ENCODE measurements around the gene VENTX. TPM values are rescaled to one million over a fixed set of nuclear protein-coding genes. Genes with fewer than 3 reads are reported as not detected.

Gene VENTX
- total RNA-seq, 1 experiment from 2014 or later, result not detected

DNA sequence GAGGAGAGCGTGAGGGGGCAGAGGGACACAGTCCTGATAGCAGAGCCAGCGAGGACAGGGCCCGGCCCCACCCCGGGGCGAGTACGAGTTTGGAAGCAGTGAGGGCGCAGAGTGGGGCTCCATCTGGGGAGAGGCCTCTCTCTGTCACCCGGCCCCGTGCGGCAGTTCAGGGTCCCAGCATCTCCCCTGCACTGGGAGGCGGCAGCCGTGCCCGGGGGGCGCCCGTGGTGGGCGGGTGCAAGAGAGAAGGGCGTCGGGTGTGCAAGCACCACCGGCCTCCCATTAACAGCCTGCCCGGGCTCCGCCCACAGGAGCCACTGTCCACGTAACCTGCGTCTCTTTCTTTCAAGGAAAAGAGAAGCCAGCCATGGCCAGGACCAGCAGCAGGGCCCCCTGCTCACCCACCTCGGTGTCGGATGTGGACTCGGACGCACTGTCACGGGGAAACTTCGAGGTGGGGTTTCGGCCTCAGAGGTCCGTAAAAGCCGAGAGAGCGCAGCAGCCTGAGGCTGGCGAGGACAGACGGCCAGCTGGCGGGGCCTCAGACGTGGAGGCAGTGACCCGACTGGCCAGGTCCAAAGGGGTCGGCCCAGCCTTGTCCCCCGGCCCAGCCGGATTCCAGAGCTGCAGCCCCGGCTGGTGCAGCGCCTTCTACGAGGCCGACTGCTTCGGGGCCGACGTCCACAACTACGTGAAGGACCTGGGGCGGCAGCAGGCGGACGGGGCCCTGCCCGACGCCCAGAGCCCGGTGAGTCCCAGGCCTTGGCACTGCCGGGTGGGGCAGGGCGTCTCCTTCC lies 36.3 kb upstream of the VENTX start:
- no peak overlapping the region for H3K4me3 ChIP-seq (ENCODE audit: low read depth in 2 of 2, low read length in 2 of 2)
- intact Hi-C loops (cut with micrococcal nuclease; ENCODE audit: unreplicated experiment), result no loop called here
- TF ChIP-seq TCF7L2 (IDR thresholded peaks at IDR 0.05; ENCODE audit: low read depth, low read length) (no peak), SIN3A (IDR thresholded peaks at IDR 0.05; ENCODE audit: borderline replicate concordance, insufficient read depth, low read depth, low read length) (no peak)
- TF ChIP-seq, protein P1, sequence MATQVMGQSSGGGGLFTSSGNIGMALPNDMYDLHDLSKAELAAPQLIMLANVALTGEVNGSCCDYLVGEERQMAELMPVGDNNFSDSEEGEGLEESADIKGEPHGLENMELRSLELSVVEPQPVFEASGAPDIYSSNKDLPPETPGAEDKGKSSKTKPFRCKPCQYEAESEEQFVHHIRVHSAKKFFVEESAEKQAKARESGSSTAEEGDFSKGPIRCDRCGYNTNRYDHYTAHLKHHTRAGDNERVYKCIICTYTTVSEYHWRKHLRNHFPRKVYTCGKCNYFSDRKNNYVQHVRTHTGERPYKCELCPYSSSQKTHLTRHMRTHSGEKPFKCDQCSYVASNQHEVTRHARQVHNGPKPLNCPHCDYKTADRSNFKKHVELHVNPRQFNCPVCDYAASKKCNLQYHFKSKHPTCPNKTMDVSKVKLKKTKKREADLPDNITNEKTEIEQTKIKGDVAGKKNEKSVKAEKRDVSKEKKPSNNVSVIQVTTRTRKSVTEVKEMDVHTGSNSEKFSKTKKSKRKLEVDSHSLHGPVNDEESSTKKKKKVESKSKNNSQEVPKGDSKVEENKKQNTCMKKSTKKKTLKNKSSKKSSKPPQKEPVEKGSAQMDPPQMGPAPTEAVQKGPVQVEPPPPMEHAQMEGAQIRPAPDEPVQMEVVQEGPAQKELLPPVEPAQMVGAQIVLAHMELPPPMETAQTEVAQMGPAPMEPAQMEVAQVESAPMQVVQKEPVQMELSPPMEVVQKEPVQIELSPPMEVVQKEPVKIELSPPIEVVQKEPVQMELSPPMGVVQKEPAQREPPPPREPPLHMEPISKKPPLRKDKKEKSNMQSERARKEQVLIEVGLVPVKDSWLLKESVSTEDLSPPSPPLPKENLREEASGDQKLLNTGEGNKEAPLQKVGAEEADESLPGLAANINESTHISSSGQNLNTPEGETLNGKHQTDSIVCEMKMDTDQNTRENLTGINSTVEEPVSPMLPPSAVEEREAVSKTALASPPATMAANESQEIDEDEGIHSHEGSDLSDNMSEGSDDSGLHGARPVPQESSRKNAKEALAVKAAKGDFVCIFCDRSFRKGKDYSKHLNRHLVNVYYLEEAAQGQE (IDR thresholded peaks at IDR 0.05; ENCODE audit: insufficient read depth in 1 of 2, low read depth in 2 of 2, low read length in 1 of 2), result no peak
- in situ Hi-C loops (cut with HindIII; ENCODE audit: low pct_unique_long_range_greater_than_20kb, low sequenced_read_pairs), result no loop called here
- ChIA-PET CTCF (no interaction called here), POLR2A (no interaction called here)
- no peak for DNase-seq (ENCODE audit: low read depth, low spot score)
- no TSS peak for BruUV-seq (replicated peaks)
- no peaks in the 10 kb centered on the region for H3K9me3 ChIP-seq (ENCODE audit: control insufficient read depth, insufficient read depth, low read depth, low read length)
- no peaks in the 10 kb centered on the region for H3K27me3 ChIP-seq (ENCODE audit: control insufficient read depth, insufficient read depth, low read length)
- H3K27ac ChIP-seq (ENCODE audit: low read length), result no peak overlapping the region
- H3K4me1 ChIP-seq (ENCODE audit: control insufficient read depth, insufficient read depth, low read length), result no peaks in the 10 kb centered on the region
- ATAC-seq, result no peak
- H3K36me3 ChIP-seq (ENCODE audit: control insufficient read depth, insufficient read depth, low read length), result no peaks in the 10 kb centered on the region

DNA sequence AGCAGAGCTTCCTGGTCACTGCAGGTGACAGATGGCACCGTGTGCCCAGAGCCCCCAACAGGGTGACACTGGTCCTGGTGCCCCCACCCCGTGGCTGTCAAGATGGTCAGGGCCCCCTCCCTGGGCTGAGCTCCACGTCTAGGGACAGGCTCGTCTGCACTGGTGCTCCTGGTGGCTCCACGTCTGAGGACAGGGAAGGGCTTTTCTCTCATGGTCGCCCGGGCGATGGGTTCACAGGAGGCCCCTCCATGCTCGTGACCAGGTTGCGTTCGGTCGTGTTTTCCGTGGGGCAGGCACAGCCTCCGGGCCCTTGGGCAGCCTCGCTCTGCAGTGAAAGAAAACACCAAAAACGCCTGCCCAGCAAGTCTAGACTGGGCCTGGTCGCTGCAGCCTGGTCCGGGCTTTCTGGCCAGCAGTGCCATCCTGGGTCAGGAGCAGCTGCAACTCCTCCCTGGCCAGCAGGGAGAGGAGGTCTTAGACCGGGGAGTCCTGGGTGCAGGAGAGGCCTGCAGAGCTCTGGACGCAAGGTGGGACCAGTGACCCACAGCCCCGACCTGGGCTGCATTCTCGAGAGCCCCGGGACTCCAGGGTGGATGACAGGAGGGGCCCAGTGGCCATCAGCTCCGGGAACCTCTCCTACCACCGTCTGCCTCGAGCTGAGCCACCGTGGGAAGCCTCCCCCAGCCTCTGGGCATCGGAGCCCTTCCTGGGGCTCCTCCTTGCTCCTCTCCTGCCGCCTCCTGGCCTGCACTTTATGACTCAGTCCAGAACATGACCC lies 35.5 kb upstream of the VENTX start:
- POLR2A ChIA-PET, result no interaction called here

More for the DNA sequence above, 35.5 kb upstream of the VENTX start:
- H3K9me3 ChIP-seq (ENCODE audit: control insufficient read depth, insufficient read depth, low read depth, low read length), result no peaks in the 10 kb centered on the region
- no peaks in the 10 kb centered on the region for H3K36me3 ChIP-seq (ENCODE audit: control insufficient read depth, insufficient read depth, low read length)
- CTCF ChIA-PET, result no interaction called here
- TF ChIP-seq POLR2AphosphoS5 (IDR thresholded peaks at IDR 0.05; ENCODE audit: low read depth, low read length) (no peak), SIN3A (IDR thresholded peaks at IDR 0.05; ENCODE audit: borderline replicate concordance, insufficient read depth, low read depth, low read length) (no peak), TCF7L2 (IDR thresholded peaks at IDR 0.05; ENCODE audit: low read depth, low read length) (no peak)
- TF ChIP-seq, protein P1 (IDR thresholded peaks at IDR 0.05; ENCODE audit: insufficient read depth in 1 of 2, low read depth in 2 of 2, low read length in 1 of 2), result no peak
- TF ChIP-seq, protein P2, sequence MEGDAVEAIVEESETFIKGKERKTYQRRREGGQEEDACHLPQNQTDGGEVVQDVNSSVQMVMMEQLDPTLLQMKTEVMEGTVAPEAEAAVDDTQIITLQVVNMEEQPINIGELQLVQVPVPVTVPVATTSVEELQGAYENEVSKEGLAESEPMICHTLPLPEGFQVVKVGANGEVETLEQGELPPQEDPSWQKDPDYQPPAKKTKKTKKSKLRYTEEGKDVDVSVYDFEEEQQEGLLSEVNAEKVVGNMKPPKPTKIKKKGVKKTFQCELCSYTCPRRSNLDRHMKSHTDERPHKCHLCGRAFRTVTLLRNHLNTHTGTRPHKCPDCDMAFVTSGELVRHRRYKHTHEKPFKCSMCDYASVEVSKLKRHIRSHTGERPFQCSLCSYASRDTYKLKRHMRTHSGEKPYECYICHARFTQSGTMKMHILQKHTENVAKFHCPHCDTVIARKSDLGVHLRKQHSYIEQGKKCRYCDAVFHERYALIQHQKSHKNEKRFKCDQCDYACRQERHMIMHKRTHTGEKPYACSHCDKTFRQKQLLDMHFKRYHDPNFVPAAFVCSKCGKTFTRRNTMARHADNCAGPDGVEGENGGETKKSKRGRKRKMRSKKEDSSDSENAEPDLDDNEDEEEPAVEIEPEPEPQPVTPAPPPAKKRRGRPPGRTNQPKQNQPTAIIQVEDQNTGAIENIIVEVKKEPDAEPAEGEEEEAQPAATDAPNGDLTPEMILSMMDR (IDR thresholded peaks at IDR 0.05), result no peak
- in situ Hi-C loops (cut with HindIII; ENCODE audit: low pct_unique_long_range_greater_than_20kb, low sequenced_read_pairs) (no loop called here), intact Hi-C loops (cut with micrococcal nuclease; ENCODE audit: unreplicated experiment) (no loop called here)
- no peak overlapping the region for H3K27ac ChIP-seq (ENCODE audit: low read length)
- no peaks in the 10 kb centered on the region for H3K27me3 ChIP-seq (ENCODE audit: control insufficient read depth, insufficient read depth, low read length)
- DNase-seq (ENCODE audit: low read depth, low spot score) (no peak), ATAC-seq (no peak)
- no peak overlapping the region for H3K4me3 ChIP-seq (ENCODE audit: low read depth in 2 of 2, low read length in 2 of 2)
- H3K4me1 ChIP-seq (ENCODE audit: control insufficient read depth, insufficient read depth, low read length), result no peaks in the 10 kb centered on the region
- BruUV-seq (replicated peaks), result no TSS peak

Data from Panc1 (cell line).